Activated CD8-positive, alpha-beta memory T cell treated with anti-CD3 and anti-CD28 coated beads for 36 hours (primary cell): ENCODE measurements around the gene TENM4. TPM values are rescaled to one million over a fixed set of nuclear protein-coding genes. Genes with fewer than 3 reads are reported as not detected.

Experiments used
- CTCF ChIA-PET: fragments of 350-600 bp; sonication (Branson Sonifier 250); formaldehyde crosslinking; loops from one replicate; lab custom pipeline; 2021; ENCODE audit warnings: antibody characterized with exemption; lab: Charles Lee
- POLR2A ChIA-PET: fragments of 350-600 bp; sonication (Branson Sonifier 250); formaldehyde crosslinking; loops from one replicate; lab custom pipeline; 2021; ENCODE audit warnings: antibody characterized with exemption; lab: Charles Lee
- total RNA-seq, 2 experiments: library from RNA; stranded (reverse); gene quantifications; one replicate each; pipeline ENCODE4 v1.2.3, GENCODE V29; 2021

The TENM4 gene
- total RNA-seq, 2 experiments from 2014 or later: not detected

DNA sequence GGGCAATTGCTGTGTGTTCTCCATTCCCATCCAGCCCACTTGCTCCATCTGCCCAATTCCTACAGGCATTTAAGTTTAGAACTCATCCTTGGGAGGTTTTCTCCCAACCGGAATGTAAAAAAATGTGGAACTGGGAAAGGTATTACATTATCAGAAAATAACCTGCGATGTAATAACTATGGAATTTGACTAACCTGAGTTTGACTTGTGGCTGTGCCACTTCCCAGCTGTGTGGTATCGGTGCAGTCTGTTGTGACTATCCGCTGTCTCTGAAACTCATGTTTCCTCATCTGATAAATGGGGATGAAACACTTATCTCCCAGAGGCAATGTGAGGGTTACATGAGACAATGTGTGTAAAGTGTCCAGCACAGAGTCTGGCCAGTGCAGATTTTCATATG is 77.6 kb downstream of the TENM4 start:
- ChIA-PET CTCF (no interaction called here), POLR2A (no interaction called here)

DNA sequence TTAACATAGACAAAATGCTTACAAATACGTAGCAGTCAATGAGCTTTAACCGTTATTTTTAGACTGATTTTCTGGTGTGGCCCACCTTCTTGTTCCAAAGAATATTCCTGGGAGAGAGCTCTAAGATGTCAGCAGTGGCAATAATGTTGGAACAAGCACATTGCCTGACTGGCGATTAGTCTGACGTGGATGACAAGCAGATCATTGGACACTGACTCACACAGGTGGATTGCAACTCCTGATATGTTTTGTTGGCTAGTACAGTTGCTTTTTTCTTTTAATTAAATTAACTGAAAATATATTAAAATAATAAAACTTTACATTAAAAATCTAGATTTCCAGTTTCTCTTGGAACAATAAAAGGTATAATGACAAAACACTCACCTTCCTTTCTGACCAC is 78.0 kb downstream of the TENM4 start:
- ChIA-PET CTCF (no interaction called here), POLR2A (no interaction called here)

DNA sequence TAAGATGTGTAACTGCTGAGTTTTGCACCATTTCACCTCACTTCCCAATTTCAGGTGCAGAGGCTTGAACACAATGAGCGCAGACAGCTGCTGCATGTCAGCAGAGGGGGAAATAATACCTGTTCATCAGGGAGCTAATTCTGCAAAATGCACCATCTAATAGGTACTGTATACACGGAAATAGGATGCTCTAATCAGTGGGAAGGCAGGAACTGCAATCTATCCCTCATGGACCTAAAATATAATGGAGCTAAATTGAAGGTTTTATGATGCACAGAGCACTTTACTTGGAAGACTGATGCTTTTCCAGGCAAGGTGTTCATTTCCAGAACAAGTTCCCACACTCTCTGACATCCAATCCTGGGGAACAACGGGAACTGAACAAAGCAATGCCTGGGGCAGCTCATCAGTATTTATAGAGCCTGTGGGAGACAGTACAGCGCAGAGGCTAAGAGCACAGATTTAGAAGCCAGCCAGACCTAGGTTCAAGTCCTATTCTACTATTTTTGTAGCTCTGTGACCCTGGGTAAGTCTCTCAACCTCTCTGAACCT is 78.5 kb downstream of the TENM4 start:
- POLR2A ChIA-PET: no interaction called here
- CTCF ChIA-PET: no interaction called here

DNA sequence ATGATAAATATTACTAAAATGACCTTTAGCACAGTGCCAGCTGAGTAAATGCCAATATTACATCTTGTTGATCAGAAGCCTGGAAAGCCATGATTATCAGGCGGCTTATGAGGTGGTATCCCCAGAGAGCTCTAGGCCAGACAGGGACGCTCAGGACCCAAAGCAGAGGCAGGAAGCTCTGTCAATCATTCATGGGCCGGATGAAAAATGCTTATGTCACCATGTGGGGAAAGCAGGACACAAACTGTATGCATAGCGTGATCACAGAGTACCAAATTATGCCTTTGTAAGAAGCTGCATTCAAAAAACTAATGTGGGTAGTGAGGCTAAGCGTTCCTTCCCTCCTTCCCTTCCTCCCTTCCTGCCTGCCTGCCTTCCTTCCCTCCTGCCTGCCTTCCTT is 82.6 kb downstream of the TENM4 start:
- ChIA-PET POLR2A (no interaction called here), CTCF (no interaction called here)

DNA sequence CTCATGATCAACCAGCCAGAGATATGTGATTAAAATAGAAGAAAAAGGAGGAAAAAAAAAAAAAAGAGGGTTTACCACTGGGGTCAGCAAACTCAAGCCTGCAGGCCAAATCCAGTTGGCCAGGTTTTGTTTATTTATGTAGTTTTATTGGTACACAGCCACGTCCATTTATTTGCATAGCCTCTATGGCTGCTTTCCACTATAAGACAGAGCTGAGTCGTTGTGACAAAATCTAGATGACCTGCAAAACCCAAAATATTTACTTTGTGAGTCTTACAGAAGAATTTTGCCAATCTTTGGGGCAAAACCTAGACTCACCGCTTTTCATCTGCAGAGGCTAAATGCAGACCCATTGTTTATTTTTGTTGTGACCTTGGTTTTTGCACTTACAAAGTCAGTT is 87.1 kb downstream of the TENM4 start:
- ChIA-PET CTCF (no interaction called here), POLR2A (no interaction called here)

DNA sequence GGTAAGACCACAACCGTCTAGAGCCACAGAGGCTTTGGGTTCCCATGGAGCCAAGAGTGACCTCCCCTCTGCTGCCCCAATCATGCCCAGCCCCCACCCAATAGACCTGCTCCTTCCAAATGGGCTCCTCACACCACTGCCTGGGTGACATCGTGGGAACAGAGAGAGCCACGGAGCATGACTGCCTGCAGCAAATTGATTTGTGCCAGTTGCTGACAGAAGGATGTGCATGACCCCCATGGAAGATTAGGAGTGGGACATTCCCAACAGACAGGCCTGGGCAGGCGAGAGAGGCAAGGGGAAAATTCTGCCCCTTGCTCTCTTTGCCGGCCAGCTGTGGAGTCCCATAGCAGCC is 88.5 kb downstream of the TENM4 start:
- ChIA-PET CTCF (no interaction called here), POLR2A (no interaction called here)

DNA sequence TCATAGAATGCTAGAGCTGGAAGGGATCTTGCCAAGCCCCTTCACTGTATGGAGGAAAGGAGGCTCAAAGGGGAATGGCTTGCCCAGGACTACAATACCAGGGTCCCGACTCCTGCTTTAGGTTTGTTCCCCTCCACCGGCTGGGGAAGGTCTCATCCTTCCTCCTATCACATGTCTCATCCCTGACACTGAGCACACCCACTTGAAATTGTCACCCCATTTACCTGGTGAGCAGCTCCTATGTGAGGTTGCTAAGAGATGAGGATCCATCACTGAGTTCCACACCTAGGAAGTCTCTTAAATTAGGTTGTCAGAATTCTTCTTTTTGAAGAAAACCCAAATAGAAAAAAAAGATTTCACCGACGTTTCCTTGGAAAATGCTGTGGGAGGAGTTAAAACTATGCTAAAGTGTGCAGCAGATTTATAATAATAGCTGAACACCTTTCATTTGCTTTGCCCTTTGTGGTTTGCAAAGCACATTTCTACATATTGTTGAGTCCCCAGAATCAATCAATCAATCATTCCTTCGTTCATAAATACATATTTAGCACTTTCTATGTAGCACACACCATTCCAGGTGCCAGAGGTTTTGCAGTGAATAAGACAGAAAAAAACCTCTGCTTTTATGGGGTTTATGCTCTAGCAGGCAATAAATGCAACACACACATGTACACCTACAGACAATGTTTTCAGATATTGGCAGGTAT is 91.7 kb downstream of the TENM4 start:
- POLR2A ChIA-PET: no interaction called here

DNA sequence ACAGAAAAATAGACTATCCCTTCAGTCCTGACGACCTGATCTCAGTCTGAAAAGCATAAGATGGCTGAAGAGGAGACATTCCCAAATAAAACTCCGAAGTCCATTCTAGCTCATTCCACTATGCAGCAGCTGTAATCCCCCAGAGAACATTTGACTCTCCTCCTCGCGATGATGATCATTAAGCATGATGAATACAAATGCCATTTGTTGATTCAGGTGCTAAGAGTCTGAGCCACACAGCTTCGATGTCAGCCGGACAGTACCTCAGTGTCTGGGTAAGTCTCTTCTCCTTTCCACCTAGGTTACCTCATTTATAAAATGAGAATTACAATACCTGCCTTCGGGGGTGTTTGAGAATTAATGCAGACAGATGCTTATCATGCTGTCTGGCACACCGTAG is 94.8 kb downstream of the TENM4 start:
- ChIA-PET POLR2A (no interaction called here), CTCF (no interaction called here)

More for the DNA sequence above, 91.7 kb downstream of the TENM4 start:
- CTCF ChIA-PET: no interaction called here

DNA sequence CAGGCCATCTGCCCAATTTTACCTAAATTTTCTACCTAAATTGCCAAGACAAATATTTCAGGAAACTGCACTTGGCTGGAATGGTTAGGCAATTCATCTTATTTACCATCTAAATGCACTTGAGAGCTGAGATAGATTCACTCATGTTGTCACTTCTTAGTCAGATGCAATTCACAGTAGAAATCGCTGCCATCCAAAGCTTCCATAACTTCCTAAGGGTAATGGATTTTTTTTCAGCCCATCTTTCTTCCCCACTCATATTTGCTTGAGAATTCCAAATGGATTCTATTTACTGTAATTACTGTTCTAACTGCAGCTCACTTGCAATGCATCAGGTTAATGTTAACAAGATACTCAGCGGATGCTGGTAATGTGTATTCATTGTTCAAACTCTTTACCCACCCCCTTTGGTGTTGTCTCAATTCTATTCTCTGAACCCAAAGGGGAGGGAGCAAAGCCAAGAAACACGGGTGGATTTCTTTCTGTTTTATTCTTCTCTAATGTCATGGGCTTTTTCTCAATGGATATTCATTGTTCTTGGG is 96.0 kb downstream of the TENM4 start:
- POLR2A ChIA-PET: no interaction called here
- CTCF ChIA-PET: no interaction called here

DNA sequence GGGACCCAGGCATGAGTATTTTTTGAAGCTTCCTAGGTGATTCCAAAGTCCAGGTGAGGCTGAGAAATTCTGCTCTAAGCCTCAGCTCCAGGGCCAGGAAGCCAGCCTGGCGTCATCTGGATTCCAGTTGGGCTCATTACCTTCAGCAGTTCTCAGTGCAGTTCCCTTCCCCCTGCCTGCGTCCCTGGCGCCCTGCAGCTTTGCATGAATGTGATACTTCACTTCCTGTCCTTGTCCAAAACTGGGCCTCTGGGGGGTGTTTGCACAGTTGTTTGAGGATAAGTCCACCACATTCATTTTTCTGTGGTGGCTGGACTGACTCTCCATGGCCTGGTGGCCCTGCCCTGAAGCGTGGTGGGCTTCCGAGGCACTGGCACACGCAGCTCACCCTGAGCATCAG is 98.1 kb downstream of the TENM4 start:
- POLR2A ChIA-PET: no interaction called here
- CTCF ChIA-PET: no interaction called here

DNA sequence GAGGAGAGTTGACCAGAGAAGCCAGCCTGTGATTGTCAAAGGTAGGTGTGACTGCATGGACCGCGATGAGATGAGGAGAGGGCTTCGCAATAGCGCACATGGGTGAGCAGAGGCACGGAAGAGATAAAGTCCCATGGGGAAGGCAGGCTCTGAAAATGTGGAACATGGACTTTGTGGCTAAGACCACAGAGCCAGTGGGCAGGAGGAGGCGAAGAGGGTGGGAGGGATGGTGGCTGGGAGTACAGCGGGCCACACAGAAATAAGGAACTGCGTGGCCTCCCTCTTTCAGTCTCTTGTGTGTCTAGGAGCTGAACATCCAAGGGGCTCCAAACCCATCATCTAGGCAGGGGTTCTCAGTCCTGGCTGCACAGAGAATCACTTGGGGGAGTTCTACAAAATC is 98.6 kb downstream of the TENM4 start:
- ChIA-PET CTCF (no interaction called here), POLR2A (no interaction called here)

DNA sequence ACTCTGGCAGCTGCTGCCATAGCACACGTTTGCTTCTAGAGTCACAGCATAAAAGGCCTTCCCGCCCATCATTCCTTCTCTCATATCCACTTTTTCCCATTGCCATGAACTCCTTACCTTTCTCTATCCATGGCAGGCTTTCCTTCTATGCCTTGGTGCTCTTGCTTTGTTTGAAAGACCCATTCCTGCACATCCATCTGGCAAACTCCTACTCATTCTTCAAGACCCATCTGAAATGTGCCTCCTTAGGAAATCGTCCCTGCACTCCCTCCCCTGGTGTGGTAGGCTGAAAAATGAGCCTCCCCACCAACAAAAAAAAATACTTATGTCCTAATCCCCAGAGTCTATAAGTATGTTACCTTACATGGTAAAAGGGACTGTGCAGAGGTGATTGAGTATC is 100.3 kb downstream of the TENM4 start:
- CTCF ChIA-PET: no interaction called here

DNA sequence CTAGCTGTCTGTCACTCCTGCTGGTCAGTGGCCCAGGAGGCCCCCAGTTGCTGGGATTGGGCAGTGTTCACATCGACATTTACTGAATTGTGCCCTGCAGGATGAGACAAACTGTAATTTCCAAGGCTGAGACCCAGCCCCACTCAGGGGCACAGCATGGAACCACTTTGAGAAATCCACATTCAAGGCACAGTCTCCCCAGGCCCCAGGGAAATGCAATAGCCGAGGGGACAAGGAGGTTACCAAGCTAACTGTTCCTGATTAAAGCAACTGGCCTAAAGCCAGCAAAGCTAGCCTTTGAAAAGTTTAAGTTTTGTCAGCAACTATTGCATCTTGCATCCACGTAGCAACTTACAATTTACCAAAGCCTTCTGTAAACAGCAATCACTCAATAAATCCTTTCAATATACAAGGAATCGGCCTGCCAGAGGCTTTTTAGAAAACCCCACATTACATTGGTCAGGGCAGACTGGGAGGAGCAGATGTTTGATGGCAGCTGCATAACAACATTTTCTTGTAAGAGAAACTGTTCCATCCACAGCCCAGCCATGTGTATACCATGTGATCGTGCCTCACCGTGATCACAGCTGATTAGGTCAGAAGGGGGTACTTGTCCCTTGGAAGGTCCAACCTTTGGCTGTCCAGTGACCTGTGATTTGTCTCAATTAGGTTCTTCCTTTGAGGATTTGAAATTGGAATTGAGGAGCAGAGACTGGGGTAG is 103.9 kb downstream of the TENM4 start:
- POLR2A ChIA-PET: no interaction called here
- CTCF ChIA-PET: no interaction called here

More for the DNA sequence above, 100.3 kb downstream of the TENM4 start:
- POLR2A ChIA-PET: no interaction called here

DNA sequence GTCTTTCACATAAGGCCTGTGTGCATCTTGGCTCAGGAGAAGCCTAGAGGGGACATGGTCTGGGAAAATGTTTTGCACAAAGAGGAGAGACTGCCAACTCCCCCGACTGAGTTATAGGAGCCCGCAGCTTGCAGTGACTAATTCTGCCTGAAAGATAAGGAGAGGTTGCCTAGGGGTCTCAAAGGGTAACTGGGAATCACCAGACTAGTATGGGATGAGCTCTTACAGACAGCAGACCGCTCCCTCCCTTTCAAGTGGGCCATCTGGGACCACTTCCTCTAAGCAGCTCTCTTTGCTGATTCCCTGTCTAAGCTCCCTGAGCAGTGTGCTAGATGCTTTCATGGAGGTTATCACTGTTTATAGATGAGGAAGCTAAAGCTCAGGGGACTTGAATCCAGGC is 105.1 kb downstream of the TENM4 start:
- POLR2A ChIA-PET: no interaction called here
- CTCF ChIA-PET: no interaction called here

DNA sequence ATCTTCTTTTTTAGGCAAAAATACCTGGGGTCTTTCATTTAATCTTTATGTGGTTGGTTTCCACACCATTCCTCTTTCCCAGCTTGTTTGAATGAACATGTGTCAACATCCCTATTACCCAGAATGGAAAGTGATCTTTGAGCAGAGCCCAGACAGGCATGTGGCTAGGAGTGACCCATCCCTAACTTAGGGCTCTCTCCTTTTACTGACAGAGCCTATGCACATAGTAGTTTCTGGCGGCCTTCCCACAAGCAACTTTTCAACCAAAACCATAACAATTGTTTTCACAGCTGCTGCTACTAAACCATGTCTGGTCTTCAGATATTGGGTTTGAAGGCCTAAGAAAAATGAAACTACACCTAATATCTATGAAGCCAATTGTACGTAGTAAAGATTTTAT is 107.5 kb downstream of the TENM4 start:
- ChIA-PET CTCF (no interaction called here), POLR2A (no interaction called here)

DNA sequence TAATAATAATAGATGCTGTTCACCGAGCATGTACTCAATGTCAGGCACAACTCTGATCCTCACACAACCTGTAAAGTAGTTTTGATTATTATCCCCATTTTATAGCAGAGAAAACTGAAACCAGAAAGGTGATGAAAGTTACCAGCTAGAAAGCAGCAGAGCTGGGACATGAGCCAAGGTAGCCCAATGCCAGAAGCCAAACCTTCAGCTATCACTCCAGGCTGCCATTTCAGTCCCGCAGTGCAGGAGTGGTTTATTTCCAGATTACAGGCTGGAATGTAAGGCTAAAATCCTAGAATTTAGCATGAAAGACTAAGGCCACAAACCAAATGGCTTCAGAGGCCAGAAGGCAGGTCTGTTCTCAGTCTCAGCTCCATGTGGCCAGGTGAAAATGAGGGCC is 108.8 kb downstream of the TENM4 start:
- ChIA-PET CTCF (no interaction called here), POLR2A (no interaction called here)

DNA sequence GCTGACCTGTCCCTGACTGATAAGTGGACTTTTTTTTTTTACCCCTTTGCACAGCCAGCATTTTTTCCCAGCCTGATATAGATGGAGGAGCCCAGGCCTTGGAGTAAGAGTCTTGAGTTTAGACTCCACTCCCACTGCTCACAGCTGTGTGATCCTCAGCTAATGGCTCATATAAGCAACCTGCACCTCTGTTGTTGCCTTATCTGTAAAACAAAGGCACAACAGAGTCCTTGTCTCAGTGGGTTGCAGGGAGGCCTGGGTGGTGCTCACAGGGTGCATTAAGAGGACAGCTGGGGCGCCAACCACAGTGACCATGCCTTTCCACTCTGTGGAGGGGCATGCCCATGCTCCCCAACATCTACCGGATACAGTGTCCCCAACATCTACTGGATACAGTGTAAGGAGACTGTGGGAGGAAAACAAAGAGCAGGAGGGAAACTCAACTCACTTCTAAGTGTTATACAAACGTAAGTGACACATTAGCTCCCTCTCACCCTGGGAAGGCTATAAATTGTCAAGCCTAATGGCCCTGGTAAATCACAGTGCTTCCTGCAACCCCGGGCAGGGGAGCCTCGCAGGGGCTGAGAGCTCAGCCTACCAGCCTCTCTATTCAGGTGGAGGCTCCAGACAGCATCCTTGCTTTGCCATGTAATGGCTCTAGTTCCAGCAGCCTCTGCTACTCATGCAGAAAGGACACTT is 109.5 kb downstream of the TENM4 start:
- POLR2A ChIA-PET: no interaction called here

DNA sequence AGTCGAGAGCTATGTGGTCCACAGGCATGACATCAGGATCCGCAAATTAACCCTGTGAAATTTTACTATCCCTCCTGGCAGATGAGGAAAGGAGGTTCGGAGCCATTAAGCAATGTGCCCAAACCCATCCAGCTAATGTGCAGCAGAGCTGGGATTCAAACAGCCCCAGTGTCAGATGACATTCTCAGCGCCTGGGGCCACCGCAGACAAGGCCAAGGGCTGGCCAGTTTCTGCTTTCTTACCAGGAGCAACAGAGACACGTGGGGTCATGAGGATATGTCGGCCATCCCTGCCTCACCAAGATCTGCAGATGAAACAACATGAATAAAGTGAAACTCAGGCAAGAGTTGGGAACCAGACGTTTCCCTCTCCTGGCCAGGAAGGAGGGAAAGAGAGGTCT is 110.2 kb downstream of the TENM4 start:
- ChIA-PET CTCF (no interaction called here), POLR2A (no interaction called here)

More for the DNA sequence above, 109.5 kb downstream of the TENM4 start:
- CTCF ChIA-PET: no interaction called here

DNA sequence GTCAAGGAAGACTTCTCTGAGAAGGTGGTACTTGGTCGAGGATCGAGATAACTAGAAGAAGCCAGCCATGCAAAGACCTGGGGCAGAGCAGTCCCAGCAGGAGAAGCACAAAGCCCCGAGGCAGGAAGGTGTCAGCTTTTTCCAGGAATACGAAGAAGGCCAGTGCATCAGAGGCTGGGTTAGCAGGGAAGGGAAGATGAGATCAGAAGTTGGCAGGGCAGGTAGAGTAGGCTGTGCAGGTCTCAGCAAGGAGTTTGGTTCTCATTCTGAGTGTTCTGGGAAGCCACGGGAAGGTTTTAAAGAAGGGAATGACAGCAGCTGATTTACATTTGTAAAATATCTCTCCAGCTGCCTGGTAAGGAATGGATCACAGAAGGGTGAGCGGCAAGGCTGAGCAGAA is 111.3 kb downstream of the TENM4 start:
- ChIA-PET CTCF (no interaction called here), POLR2A (no interaction called here)

DNA sequence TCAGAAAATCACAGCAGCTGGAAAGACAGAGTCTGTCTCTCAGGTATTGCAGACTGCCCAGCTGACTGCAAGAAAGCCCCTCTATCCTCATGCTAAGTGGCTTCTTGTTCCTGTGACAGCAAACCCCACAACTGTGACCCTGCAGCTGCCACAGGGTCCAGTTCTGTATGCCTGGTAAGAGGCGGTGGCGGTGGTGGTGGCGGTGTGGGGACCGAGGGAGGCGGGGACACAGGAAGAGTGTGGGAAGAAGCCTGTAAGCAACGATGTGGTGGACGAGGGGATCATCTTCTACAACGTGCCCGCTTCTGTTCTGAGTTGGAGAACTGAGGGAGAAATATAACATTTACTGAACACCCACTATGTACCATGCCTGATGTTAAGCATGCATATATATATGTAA is 112.4 kb downstream of the TENM4 start:
- ChIA-PET POLR2A (no interaction called here), CTCF (no interaction called here)
